Activated CD4-positive, alpha-beta T cell treated with anti-CD3 and anti-CD28 coated beads, Interleukin-2, amount 50 U/mL, for 24 hours (primary cell): ENCODE results near the gene CT47C1.

Experiments
- DNase-seq, 2 donors: peaks; one replicate each; pipeline ENCODE4 v3.0.0-alpha.2; 2020; ENCODE audit warnings: low read depth in 1 of 2, low spot score in 1 of 2

CT47C1 gene

GRCh38 chrX:119073200-119073905 lies 560 bp downstream of the CT47C1 start:
- no peak for DNase-seq

DNA sequence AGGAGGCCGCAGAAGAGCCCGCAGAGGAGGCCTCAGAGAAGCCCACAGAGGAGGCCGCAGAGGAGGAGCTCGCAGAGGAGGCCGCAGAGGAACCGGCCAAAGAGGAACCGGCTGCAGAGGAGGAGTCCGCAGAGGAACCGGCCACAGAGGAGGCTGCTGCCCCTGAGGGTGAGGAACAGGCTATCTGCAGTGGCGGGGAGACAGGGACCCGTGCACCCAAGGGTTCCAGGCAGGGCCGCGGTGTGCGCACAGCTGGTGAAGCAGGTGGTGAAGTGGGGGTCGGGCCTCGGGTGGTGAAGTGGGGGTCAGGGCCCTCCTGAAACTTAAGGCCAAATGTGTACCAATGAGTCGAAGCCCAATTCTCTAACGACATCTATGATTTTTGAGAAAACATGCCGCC lies 1.1 kb downstream of the CT47C1 start:
- DNase-seq, result no peak

GRCh38 chrX:119075270-119076025 lies 2.7 kb downstream of the CT47C1 start:
- no peak for DNase-seq

DNA sequence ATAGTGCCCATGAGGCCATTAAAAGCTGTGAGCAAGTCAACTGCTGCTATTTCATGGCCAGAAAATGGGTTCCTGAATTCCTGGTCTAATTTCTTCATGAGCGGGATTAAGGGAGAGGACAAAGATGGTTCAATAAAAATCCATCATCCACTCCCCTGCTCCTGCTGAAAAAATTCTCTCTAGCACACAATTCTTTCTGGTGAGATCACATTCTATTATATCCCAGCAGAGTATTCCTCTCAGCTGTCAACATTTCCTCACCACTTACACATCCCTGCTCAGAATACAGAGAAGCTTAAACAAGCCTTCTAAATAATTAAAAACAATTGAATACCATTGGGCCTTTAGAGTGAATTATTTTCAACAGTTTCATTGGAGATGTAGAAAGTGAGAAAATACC lies 9.5 kb downstream of the CT47C1 start:
- DNase-seq, result no peak

- no peak for DNase-seq
Observed at GRCh38 chrX:119084766-119085165, 12.0 kb downstream of the CT47C1 start.

DNA sequence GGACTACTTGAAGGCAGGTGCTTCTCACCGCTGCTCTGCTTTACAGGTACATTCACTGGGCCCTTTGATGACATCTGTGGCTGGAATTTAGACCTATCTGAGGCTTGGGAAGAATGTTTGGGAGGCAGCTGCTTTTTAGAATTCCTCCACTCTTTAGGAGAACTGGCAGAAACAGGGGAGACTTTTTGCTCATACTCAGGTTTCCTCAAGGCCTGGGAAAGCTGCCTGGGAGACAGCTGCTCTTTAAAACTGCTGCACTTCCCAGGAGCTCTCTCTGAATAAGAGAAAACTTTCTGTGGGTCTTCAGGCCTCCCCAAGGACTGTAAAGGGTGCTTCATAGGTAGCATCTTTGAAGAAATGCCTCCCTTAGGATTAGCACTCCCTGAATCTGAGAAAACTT lies 14.3 kb downstream of the CT47C1 start:
- no peak for DNase-seq

DNA sequence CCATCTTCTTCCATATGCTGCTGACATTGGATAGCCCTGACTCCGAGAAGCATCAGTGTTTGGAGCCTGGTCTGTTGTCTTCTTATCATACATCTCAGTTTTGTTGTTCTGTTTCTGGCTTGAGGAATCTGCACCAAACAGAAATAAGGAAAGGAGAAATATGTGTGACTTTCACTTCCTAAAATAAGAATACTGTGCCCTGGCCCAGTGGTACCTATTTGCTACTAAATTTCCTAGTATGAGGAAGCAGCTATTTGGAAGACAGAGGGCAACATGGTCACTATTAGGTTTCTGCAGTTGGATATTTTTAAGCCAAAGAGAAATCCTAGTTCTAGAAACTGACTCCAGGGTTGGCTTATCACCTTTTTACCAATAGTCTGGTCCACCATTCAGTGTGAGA lies 16.8 kb downstream of the CT47C1 start:
- no peak for DNase-seq

DNA sequence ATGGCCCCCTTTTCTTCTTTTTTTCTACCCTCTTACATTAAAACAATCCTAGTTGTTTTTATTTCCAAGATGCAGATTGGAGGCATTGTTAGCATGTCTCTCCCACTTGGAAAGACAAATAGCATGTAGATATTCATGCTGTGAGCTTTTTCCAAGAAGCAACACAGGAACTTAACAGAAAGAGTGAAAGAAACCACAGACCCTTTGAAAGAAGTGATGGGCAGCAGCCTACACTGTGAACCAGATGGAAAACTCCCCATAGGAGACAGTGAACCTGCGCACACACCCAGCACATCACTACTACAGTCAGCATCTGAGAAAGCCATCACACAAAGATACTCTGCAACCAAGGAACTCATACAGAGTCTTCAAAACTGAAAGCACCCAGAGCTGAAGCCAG lies 17.8 kb downstream of the CT47C1 start:
- DNase-seq, result no peak

- no peak for DNase-seq
Observed at GRCh38 chrX:119093991-119094735, 21.4 kb downstream of the CT47C1 start.

DNA sequence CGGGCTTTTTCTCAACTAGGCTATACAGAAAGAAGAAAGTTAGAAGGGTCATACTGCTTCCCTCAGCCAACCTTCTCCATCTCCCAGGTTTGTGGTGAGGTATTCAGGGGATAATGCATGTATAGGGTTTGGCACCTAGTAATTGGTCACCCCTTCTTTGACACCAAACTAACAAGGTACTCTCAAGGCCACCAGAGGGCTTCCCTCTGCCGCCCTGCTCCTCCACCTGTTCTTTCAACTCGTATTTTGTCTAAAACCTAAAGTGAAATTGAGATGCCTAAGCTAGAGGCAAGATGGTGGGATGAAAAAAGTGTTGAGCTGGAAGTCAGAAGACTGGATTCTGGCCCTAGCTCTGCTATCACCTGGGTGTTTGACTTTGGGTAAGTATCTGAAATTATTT lies 22.0 kb downstream of the CT47C1 start:
- DNase-seq, result no peak

DNA sequence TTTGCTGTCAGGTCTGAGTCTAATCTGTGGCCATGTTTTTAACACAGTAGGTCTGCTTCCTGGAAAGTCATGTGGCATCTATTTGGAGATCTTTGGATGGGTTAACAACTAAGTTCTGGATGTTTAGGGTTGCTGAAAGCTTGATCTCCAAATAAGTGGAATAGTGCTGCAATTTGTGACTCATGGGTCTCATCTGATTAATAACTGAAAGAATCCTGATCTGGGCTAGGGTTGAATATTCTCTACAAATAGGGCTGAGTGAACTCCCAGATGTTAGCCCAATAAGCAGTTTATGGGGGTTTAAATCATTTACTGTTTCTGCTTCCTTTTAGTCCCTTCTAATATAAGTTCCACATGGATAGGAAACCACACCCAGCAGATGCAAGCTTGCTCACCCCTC lies 23.1 kb downstream of the CT47C1 start:
- no peak for DNase-seq

DNA sequence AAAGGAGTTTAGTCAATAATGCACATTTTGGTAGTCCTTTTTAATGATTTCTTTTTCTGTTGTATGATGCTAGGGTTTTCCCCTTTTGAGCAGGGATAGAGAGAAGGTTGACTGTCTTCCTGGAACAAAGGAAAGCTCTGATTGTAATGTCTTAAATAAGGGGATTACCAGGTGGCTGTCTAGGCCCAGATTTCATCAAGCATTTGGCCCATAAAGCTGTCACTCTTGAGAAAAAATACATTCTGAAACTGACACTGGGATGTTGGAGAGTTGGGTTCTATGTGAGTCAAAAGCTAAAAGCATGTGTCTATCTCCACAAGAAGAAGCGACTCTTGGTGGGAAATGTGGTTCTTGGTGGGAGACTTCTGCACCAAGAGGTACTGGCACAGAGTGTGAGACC lies 28.4 kb downstream of the CT47C1 start:
- DNase-seq, result no peak

DNA sequence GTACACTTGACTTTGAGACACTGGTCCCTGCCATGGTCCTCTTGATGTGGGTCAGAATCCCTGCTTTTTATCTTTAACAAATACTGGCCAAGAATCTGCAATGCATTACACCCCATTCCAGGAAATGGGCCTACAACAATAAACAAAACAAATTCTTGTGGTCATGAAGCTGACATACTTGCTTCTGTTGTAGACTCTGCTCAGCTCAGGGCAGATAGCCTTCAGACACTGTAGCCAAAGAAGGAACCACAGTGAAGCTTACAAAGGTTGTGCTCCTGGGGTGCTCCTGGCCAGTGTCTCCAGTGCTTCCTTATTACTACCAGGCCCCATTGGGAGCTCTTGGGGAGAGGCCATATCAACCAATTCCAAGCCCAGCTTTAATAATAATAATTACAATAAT lies 33.0 kb downstream of the CT47C1 start:
- no peak for DNase-seq

DNA sequence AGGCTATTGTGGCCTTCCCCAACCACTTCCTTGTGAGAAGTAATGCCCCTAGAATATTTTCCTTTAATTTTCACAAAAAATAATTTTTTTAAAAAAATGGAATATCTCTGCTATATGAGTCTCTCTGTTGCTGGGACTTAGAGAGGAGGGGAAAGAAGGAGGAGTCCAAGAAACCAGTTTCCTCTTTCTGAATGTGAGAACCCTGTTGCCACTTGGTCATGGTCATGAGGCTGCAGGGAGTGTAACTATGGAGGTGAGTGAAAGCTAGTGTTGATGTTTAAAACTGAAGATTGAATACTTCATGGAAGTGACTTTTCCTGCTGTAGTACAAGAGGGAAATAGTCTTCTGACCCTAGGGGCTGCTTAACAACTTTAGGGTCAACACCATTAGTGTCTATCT lies 34.4 kb downstream of the CT47C1 start:
- no peak for DNase-seq

- DNase-seq, result peak; percentile 1 to 7
Observed at GRCh38 chrX:119118780-119119395, 46.1 kb downstream of the CT47C1 start.

DNA sequence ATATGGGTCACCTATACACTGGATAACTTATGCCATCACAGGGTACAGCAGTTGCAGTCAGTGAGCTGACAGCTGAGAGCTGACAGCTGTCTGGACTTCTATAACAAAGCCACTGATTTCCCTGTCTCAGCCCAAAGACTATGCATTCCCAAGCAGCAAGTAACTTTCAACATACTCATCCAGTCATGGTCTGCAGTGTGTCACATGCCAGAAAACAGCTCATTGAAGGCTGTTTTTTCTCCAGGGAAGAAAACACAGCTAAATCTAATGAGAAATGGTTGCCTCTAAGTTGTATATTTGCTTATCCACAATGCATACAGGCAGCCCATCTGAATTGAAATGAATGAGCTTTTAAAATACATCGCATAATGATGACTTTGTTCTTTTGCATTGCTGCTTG lies 48.5 kb downstream of the CT47C1 start:
- no peak for DNase-seq
